GM12878 (cell line): ENCODE measurements around the gene DDX39B. TPM values are rescaled to one million over a fixed set of nuclear protein-coding genes. Genes with fewer than 3 reads are reported as not detected.
A peak's percentile ranks its signal among the peaks of the same experiment; 100 is the strongest.

Source experiments
- ATAC-seq: fragments of 200-7000 bp; cut with Tn5 transposase; 3 replicates; pipeline ENCODE4 v1.9.1; 2020; ENCODE audit warnings: mild to moderate bottlenecking, moderate library complexity
- BruUV-seq: library from RNA; stranded (reverse); fragments of 400-500 nt; replicated peaks from 2 replicates; lab custom pipeline; 2021; lab: Mats Ljungman, UMichigan
- CTCF ChIA-PET: fragments of 300-600 bp; sonication (Branson Sonifier 250); formaldehyde crosslinking; extraction: SDS; loops from one replicate; lab custom pipeline; 2021; ENCODE audit warnings: inconsistent platforms; lab: Yijun Ruan, JAX
- POLR2A ChIA-PET: fragments of 350-600 bp; formaldehyde crosslinking; extraction: SDS; loops from one replicate; lab custom pipeline; 2021; ENCODE audit warnings: inconsistent platforms; lab: Charles Lee
- RAD21 ChIA-PET: fragments of 300-600 bp; sonication (Branson Sonifier 250); formaldehyde crosslinking; loops from one replicate; lab custom pipeline; 2023; ENCODE audit warnings: antibody characterized with exemption; ENCODE audit not compliant: unreplicated experiment; lab: Charles Lee
- SMC1A ChIA-PET: fragments of 300-600 bp; sonication (Branson Sonifier 250); formaldehyde crosslinking; loops from one replicate; lab custom pipeline; 2023; ENCODE audit not compliant: unreplicated experiment, uncharacterized antibody; lab: Charles Lee
- DNase-seq: peaks from one replicate; pipeline ENCODE4 v3.0.0-alpha.2; 2011; ENCODE audit warnings: low read depth, low spot score
- FAIRE-seq: peaks from 3 replicates; lab custom pipeline; 2011; peaks lifted over from hg19 to GRCh38; lab: Jason Lieb, UNC
- H2AFZ ChIP-seq: 2 replicates; pipeline ENCODE4 v1.6.0; 2011; ENCODE audit warnings: low read depth, low read length, control low read depth; ENCODE audit not compliant: control insufficient read depth
- H3K27ac ChIP-seq: 2 replicates; pipeline ENCODE4 v1.5.1; 2011; ENCODE audit warnings: control low read depth; ENCODE audit not compliant: control insufficient read depth, insufficient read depth
- H3K27me3 ChIP-seq, 2 experiments: replicated peaks in 1 of 2; 2 replicates each; pipeline versions ENCODE4 v1.6.0 to v1.6.1; 2011; ENCODE audit warnings: low read length in 1 of 2; ENCODE audit not compliant: control insufficient read depth in 2 of 2, insufficient read depth in 2 of 2
- H3K36me3 ChIP-seq, 2 experiments: 2 replicates each; pipeline ENCODE4 v1.5.1; 2011; ENCODE audit warnings: low read length in 1 of 2; ENCODE audit not compliant: control insufficient read depth in 2 of 2, insufficient read depth in 2 of 2
- H3K4me1 ChIP-seq: 2 replicates; pipeline ENCODE4 v1.6.1; 2011; ENCODE audit warnings: mild to moderate bottlenecking, low read length, moderate library complexity, mixed read lengths; ENCODE audit not compliant: control insufficient read depth, insufficient read depth
- H3K4me2 ChIP-seq: 2 replicates; pipeline ENCODE4 v1.6.0; 2011; ENCODE audit warnings: control low read depth; ENCODE audit not compliant: control insufficient read depth, insufficient read depth
- H3K4me3 ChIP-seq: fragments of 200-600 bp; sonication (generic); 2 replicates; pipeline ENCODE4 v1.5.1; 2016
- H3K79me2 ChIP-seq: 2 replicates; pipeline ENCODE4 v1.6.0; 2011; ENCODE audit warnings: low read length; ENCODE audit not compliant: control insufficient read depth, insufficient read depth
- H3K9ac ChIP-seq: 2 replicates; pipeline ENCODE4 v1.8.0; 2011; ENCODE audit warnings: low read length, control low read depth, mixed read lengths; ENCODE audit not compliant: control insufficient read depth, insufficient read depth
- H3K9me3 ChIP-seq: replicated peaks from 3 replicates; pipeline ENCODE4 v1.5.1; 2011; ENCODE audit warnings: mild to moderate bottlenecking, low read length; ENCODE audit not compliant: control insufficient read depth, insufficient read depth
- H4K20me1 ChIP-seq: 2 replicates; pipeline ENCODE4 v1.6.0; 2011; ENCODE audit not compliant: control insufficient read depth, insufficient read depth
- BCL3 ChIP-seq: IDR thresholded peaks from 2 replicates; pipeline ENCODE4 v1.6.1; 2011; ENCODE audit warnings: borderline replicate concordance, low read depth, mild to moderate bottlenecking, moderate library complexity, low read length; ENCODE audit not compliant: insufficient read depth, poor library complexity, severe bottlenecking
- CBFB ChIP-seq: IDR thresholded peaks from 2 replicates; pipeline ENCODE4 v1.6.1; 2016; ENCODE audit warnings: antibody characterized with exemption, low read depth
- POLR2A ChIP-seq: IDR thresholded peaks from 2 replicates; pipeline ENCODE4 v1.6.1; 2011; ENCODE audit warnings: low read depth, mild to moderate bottlenecking, low read length
- RB1 ChIP-seq: fragments of 450-650 bp; formaldehyde crosslinking; IDR thresholded peaks from 2 replicates; pipeline ENCODE4 v1.6.1; 2017; ENCODE audit warnings: mild to moderate bottlenecking, borderline replicate concordance
- RBBP5 ChIP-seq: fragments of 200-600 bp; sonication (generic); conservative IDR thresholded peaks from 2 replicates; pipeline ENCODE4 v1.6.1; 2016
- SP1 ChIP-seq: IDR thresholded peaks from one replicate; pipeline ENCODE4 v1.6.1; 2011; ENCODE audit warnings: low read depth, low read length
- STAT3 ChIP-seq: IDR thresholded peaks from 2 replicates; pipeline ENCODE4 v1.6.1; 2011; ENCODE audit warnings: low read depth, low read length, improper control_type of control experiment
- WGBS: methylation state at CpG from one replicate; pipeline ENCODE4 v1.1.6; 2016; ENCODE audit warnings: low lambda C conversion rate; ENCODE audit not compliant: insufficient replicate concordance, insufficient coverage; ENCODE audit errors: missing lambda C conversion rate; 5-methylcytosine and 5-hydroxymethylcytosine counted together
- in situ Hi-C: fragments of 300-500 bp; cut with MboI; formaldehyde crosslinking; loops from 9 replicates; pipeline ENCODE4 v1.14.3; 2018; ENCODE audit warnings: mixed read lengths
- intact Hi-C: fragments of 100-400 bp; cut with micrococcal nuclease; formaldehyde crosslinking; loops from one replicate; pipeline ENCODE4 v1.14.2; 2022; ENCODE audit not compliant: unreplicated experiment
- polyA plus RNA-seq, 11 experiments: library from polyadenylated mRNA; depleted of rRNA in 4 of 11; unstranded in 6 of 11; stranded (reverse) in 5 of 11; fragments of >200 nt; fragmentation: Nextera tagmentation in 4 of 11; fragmentation: Illumina TruSeq in 1 of 11; extraction: Ambion mirVana in 4 of 11; extraction: Trizol in 1 of 11; gene quantifications; 1 replicate in 1 of 11; 2 replicates in 10 of 11; pipeline versions ENCODE4 v1.2.1 to v1.2.3, GENCODE V29; 2011 to 2016; ENCODE audit warnings: inconsistent platforms in 2 of 11, missing spikeins in 2 of 11, low read depth in 1 of 11
- total RNA-seq, 4 experiments: library from RNA; depleted of rRNA in 3 of 4; stranded (reverse); fragments of >200 nt in 3 of 4; fragmentation: Illumina TruSeq in 1 of 4; extraction: Trizol in 1 of 4; gene quantifications; 2 replicates each; pipeline versions ENCODE4 v1.2.1 to v1.2.3, GENCODE V29; 2013 to 2021

Gene DDX39B
- total and polyA plus RNA-seq, 10 of the 15 experiments (the other 5 are each of a cell fraction or from before 2014, with no cell fraction given) = 271 to 661 (median 330) TPM

- TF ChIP-seq CBFB = peak; percentile 91
- peak; percentile 60 for TF ChIP-seq SP1
- no peak for TF ChIP-seq STAT3
- TF ChIP-seq, all 136 proteins: peak for 56
These were observed 18.3 kb upstream of the DDX39B start (continued) for GRCh38 chr6:31559958-31560696.

- CTCF ChIA-PET = interaction anchor here (0.7 to 34.8 kb wide), 5 partner anchors 9 to 28 kb away, joined by 4 to 2098 read pairs (median 27); partner anchors contain the start of genes LST1, LTA, LTB and NCR3
- SMC1A ChIA-PET = interaction anchor here (0.9 to 34.7 kb wide), 6 partner anchors 8 to 64 kb away, joined by 3 to 1989 read pairs (median 6); partner anchors contain the start of genes ATP6V1G2, LST1, LTA and LTB
- Histone ChIP-seq H3K27ac (peak overlapping the region; percentile 99), H3K36me3 (peaks cover 0 to 8% of the 10 kb centered on the region in 2 experiments; a peak in 2 of 4 replicates), H2AFZ (no peak overlapping the region), H3K4me2 (peak overlapping the region; percentile 94), H3K79me2 (peaks cover 16% of the 10 kb centered on the region), H3K4me1 (peaks cover 74% of the 10 kb centered on the region), H4K20me1 (no peaks in the 10 kb centered on the region), H3K27me3 (no peaks in the 10 kb centered on the region), H3K4me3 (peak overlapping the region; percentile 55), H3K9ac (peak overlapping the region; percentile 84), H3K9me3 (no peaks in the 10 kb centered on the region)
- WGBS = 0% methylated on average over 4 of the region's 4 CpGs
- RAD21 ChIA-PET = interaction anchor here (0.6 to 15.9 kb wide), 5 partner anchors 10 to 36 kb away, joined by 4 to 620 read pairs (median 62); partner anchors contain the start of genes ATP6V1G2, DDX39B, LST1 and LTA
- in situ Hi-C loops (loop anchor here (25.0 kb wide), 2 partner anchors 1053 to 1403 kb away; partner anchors contain the start of genes BRD2 and HLA-DMA), intact Hi-C loops (loop anchor here (2.0 kb wide), 1 partner anchor 21 kb away; no protein-coding TSS in a partner anchor)
- ATAC-seq (peak; percentile 7), FAIRE-seq (no peak), DNase-seq (no peak)
- POLR2A ChIA-PET = interaction anchor here (1.0 to 9.1 kb wide), 8 partner anchors 10 to 57 kb away, joined by 3 to 255 read pairs (median 8); partner anchors contain the start of genes DDX39B, LTB, NCR3 and NFKBIL1
- no TSS peak for BruUV-seq
- TF ChIP-seq RBBP5 = no peak
- peak; percentile 33; the same call in 1 of the 2 replicates for TF ChIP-seq POLR2A
- no peak for TF ChIP-seq BCL3
- TF ChIP-seq RB1 = 0 out of 2 replicates have a peak, but pooled peaks have one; percentile 16
These were observed 17.8 kb upstream of the DDX39B start for GRCh38 chr6:31559606-31559957.
